Hepatocyte (in vitro differentiated cells): Measurements from ENCODE around the gene HOXD9.

Source experiments
- CTCF ChIP-seq: fragments of 200-600 bp; sonication (generic); IDR thresholded peaks from 2 replicates; pipeline ENCODE4 v1.5.1; 2016; ENCODE audit warnings: antibody characterized with exemption, mild to moderate bottlenecking; ENCODE audit not compliant: poor library complexity
- EZH2 ChIP-seq: fragments of 200-600 bp; sonication (generic); IDR thresholded peaks from 2 replicates; pipeline ENCODE4 v1.6.1; 2016; ENCODE audit warnings: antibody characterized with exemption, mild to moderate bottlenecking, borderline replicate concordance
- EZH2phosphoT487 ChIP-seq: fragments of 200-600 bp; sonication (generic); IDR thresholded peaks from one replicate; pipeline ENCODE4 v1.6.1; 2018; ENCODE audit warnings: antibody characterized with exemption, mild to moderate bottlenecking, low read depth, moderate library complexity; ENCODE audit not compliant: unreplicated experiment, severe bottlenecking

- no peak for TF ChIP-seq CTCF
- TF ChIP-seq EZH2phosphoT487 = no peak
- TF ChIP-seq EZH2 = no peak
Observed at GRCh38 chr2:176137906-176138305, 15.4 kb downstream of the HOXD9 start.
